SHP77 treated with DMSO at 0.1 percent for 48 hours (cell line): ENCODE data around the gene PARP4.
"Not testable (repeated sequence)": the region's sequence is repeated elsewhere in the genome, so short reads cannot be mapped to it uniquely, and the experiment has no call there.

Experiments used
- DNase-seq: peaks from one replicate; lab custom pipeline; 2025; lab: John Stamatoyannopoulos, UW

Gene PARP4

DNA sequence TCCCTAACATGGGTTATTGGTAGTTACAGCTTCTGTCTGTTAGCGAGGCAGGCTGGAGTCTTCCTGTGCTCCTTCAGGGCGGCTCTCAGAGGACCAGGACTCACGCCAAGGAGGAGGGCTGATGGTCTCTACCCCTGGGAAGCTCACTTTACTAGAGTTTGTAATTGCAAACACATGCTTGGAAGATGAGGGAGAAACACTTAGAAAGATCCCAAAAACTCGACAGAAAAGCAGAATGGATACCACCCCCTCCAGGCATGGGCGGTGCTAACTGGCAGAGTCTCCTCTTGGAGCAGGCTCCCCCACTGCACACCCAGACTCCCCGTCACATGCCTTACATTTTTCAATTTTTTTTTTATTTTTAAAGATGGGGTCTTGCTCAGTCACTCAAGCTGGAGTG is 62.0 kb downstream of the PARP4 start:
- DNase-seq = no peak

- not testable (repeated sequence) for DNase-seq
These were observed 67.7 kb downstream of the PARP4 start for GRCh38 chr13:24444851-24445250.

- DNase-seq = no peak
These were observed 69.2 kb downstream of the PARP4 start for GRCh38 chr13:24443366-24443765.

- DNase-seq = not testable (repeated sequence)
These were observed 86.5 kb downstream of the PARP4 start for GRCh38 chr13:24426045-24426444.

GRCh38 chr13:24419668-24420067 is 92.9 kb downstream of the PARP4 start:
- DNase-seq = not testable (repeated sequence)

- no peak for DNase-seq
These were observed 104.7 kb downstream of the PARP4 start for GRCh38 chr13:24407844-24408243.

DNA sequence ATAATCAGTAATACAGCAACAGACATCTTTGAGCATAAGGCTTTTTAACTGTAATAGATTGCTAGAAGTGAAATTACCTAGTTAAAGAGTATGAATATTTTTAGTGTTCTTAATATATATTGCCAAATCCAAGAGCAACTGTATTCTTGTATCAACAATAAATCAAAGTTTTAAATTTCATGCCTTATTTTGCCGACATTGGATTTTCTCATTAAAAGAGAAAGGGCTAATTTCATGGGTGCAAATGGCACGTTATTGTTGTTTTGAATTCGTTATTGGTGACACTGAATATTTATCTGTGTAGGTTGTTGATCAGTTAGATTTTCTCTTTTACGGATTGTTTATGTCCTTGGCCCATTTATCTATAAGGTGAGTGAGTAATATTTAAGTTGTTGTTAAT is 106.1 kb downstream of the PARP4 start:
- DNase-seq = no peak

DNA sequence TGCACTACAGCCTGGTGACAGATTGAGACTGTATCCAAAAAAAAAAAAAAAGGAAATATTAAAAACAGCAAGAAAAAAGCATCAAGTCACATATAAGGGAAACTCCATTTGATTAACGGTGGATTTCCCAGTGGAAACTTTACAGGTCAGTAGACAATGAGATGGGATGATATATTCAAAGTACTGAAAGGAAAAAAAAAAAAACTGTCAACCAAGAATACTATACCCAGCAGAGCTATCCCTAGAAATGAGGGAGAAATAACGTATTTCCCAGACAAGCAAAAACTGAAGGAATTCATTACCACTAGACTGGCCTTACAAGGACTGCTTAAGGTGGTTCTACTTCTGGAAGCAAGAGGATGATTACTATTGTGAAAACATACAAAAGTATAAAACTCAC is 115.8 kb downstream of the PARP4 start:
- DNase-seq = no peak

DNA sequence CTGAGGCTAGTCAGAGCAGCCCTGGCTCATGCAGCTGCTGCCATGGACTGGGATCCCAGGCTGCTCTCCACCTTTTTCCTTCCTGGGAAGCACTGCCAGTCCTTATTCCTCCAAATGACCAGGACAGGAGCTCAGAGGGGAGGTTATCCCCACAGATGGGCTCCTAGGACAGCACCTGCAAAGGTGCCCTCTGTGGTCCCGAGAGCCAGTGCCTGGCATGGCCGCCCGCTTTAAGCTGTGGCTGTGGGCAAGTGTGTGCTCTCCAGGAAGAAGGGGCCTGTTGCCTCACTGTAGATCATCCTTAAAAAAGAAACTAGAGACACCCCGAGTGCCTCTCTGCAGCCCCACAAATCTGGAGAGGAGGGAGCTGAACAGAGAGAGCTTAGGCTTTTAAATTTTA is 119.6 kb downstream of the PARP4 start:
- DNase-seq = no peak

- DNase-seq = not testable (repeated sequence)
These were observed 120.6 kb downstream of the PARP4 start for GRCh38 chr13:24391771-24392683.

DNA sequence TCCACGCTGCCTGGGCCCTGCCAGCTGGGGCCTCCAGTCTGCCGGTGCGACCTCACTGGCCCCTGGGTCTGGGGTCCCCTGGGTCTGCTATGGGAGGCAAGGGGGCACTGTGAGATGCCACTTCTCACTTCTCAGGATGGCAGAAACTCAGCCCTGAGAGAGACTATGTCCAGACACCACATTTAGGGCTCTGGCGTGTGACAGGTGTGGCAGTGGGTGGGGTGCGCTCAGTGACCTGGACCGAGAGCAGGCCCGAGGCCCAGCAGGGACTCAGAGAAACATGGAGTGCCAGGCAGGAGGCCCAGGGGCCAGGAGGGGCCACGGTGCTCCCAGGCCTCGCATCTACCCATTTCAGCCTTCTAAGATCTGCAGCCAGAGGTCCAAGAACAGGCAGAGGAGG is 121.8 kb downstream of the PARP4 start:
- not testable (repeated sequence) for DNase-seq

DNA sequence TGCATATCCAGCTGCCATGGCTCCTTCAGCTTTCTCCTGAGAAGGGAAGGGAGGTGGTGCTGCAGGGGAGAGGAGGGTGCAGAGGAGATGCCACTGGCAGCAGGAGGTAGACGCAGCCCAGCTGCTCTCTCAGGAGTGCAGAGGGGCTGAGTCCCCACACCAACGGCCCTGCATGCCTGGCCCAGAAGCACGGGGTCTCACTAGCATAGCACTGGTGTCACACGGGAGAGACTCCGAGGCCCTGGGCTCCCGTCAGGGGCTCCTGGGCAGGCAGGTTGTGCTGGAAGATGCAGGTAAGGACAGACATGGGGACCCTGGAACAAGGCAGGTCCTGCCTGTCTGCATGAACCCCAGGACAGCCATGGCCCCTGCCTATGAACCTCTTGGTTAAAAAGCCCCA is 123.1 kb downstream of the PARP4 start:
- no peak for DNase-seq

DNA sequence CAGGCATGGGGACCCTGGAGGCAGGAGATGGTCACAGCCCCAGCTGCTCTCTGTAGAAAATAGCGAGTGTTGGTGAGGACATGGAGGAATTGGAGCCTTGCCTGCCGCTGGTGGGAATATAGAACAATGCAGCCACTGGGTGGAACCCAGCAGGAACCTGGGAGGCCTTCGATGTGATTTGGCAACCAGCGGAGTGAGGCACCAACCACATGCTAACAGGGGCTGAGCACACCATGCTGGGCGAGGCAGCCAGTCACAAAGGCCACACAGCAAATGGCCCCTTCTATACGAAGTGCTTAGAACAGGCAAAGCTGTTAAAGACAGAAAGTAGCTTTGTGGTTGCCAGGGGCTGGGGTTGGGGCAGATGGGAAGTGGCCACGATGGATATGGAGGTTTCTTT is 123.8 kb downstream of the PARP4 start:
- DNase-seq = not testable (repeated sequence)

GRCh38 chr13:24386816-24387708 is 125.5 kb downstream of the PARP4 start:
- DNase-seq = no peak

DNA sequence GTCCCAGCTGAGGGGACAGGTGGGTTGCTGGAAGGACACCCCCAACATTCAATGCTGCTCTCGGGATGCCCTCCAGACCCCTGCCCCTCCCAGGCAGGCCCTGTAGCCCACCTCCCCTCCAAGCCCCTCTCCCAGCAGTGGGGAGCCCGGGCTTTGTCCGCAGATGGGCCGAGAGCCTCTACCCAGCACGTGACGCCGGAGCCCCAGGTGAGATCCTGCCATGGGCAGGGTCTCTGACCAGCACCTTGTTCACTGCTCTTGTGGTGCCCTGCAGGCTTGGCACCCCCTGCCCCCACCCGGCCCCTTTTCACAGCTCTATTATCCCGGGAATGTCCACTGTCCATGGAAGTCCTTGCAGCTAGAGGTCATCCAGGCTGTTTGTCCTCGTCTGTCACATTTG is 126.7 kb downstream of the PARP4 start:
- no peak for DNase-seq

DNA sequence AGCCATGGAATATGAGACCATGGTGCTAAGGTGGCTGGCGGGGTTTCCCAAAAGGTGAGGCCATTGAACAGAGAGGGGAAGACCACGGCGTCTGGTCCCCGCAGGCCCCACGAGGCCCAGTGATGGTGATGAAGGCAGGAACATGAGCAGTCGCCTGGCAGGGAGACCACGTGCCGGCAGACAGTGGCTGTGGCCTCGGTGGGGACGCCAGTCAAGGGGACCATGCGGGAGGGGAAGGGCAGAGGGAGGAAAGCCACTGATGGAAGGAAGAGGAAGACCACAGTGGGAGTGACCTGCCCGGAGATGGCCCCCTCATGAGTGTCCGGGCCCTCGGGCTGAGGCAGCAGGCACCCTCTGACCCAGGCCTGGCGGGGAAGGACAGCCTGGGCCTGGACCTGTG is 127.6 kb downstream of the PARP4 start:
- not testable (repeated sequence) for DNase-seq

GRCh38 chr13:24384091-24384490 is 128.5 kb downstream of the PARP4 start:
- DNase-seq = not testable (repeated sequence)

- no peak for DNase-seq
These were observed 130.9 kb downstream of the PARP4 start for GRCh38 chr13:24381541-24382265.

DNA sequence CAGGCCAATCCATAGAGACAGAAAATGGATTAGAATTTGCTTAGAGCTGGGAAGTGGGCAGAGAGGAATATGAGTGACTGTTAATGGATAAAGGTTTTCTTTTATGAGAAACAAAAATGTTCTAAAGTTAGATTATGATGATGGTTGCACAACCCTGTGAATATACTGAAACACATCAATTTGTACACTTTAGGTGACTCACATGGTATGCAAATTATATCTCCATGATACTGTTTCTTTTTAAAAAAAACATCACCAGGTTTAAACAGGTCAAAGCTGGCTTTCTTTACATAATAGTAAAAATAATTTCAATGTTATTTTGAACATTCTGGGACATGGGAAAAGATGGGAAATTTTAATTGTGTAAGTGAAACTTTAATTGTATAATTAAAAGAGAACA is 131.7 kb downstream of the PARP4 start:
- DNase-seq = not testable (repeated sequence)

DNA sequence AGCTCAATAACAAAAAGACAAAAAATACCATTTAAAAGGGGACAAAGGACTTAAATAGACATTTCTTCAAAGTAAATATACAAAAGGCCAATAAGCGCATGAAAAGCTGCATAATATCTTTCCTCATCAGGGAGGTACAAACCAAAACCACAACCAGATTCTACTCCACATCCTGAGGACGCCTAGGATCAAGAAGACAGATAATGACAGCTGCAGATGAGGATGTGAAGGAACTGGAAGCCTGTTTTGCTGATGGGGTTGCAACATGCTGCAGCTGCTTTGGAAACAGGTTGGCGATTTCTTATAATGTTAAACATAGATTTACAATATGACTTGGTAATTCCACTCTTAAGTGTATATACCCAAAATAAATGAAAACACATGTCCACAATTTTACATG is 132.4 kb downstream of the PARP4 start:
- not testable (repeated sequence) for DNase-seq

- DNase-seq = not testable (repeated sequence)
These were observed 141.3 kb downstream of the PARP4 start for GRCh38 chr13:24371273-24371672.
